Measurements from ENCODE around the gene MARCHF3.

GRCh38 chr5:127063257-127063913 lies 33.0 kb upstream of the MARCHF3 start:
- TF ChIP-seq, protein P1, sequence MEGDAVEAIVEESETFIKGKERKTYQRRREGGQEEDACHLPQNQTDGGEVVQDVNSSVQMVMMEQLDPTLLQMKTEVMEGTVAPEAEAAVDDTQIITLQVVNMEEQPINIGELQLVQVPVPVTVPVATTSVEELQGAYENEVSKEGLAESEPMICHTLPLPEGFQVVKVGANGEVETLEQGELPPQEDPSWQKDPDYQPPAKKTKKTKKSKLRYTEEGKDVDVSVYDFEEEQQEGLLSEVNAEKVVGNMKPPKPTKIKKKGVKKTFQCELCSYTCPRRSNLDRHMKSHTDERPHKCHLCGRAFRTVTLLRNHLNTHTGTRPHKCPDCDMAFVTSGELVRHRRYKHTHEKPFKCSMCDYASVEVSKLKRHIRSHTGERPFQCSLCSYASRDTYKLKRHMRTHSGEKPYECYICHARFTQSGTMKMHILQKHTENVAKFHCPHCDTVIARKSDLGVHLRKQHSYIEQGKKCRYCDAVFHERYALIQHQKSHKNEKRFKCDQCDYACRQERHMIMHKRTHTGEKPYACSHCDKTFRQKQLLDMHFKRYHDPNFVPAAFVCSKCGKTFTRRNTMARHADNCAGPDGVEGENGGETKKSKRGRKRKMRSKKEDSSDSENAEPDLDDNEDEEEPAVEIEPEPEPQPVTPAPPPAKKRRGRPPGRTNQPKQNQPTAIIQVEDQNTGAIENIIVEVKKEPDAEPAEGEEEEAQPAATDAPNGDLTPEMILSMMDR (CRISPR knock-in tag; IDR thresholded peaks at IDR 0.05), result no peak
- TF ChIP-seq ZXDC (CRISPR knock-in tag; IDR thresholded peaks at IDR 0.05), result no peak
